Calu3 (cell line): ENCODE results near the gene CAT. TPM values are rescaled to one million over a fixed set of nuclear protein-coding genes. Genes with fewer than 3 reads are reported as not detected.

Experiments used
- BruUV-seq: library from RNA; stranded (reverse); fragments of 400-500 nt; replicated peaks from 2 replicates; lab custom pipeline; 2021; lab: Mats Ljungman, UMichigan
- CTCF ChIA-PET: fragments of 300-600 bp; sonication (Branson Sonifier 250); formaldehyde crosslinking; loops from one replicate; lab custom pipeline; 2022; ENCODE audit warnings: antibody characterized with exemption; lab: Charles Lee
- DNase-seq: peaks from one replicate; pipeline ENCODE4 v3.0.0; 2022
- H3K27ac Mint-ChIP-seq: one replicate; pipeline ENCODE4 v1.8.0; 2022; ENCODE audit warnings: mixed read lengths; ENCODE audit not compliant: unreplicated experiment
- H3K27me3 Mint-ChIP-seq: one replicate; pipeline ENCODE4 v1.8.0; 2022; ENCODE audit warnings: mixed read lengths; ENCODE audit not compliant: unreplicated experiment
- H3K36me3 Mint-ChIP-seq: one replicate; pipeline ENCODE4 v1.8.0; 2022; ENCODE audit warnings: mild to moderate bottlenecking, moderate library complexity, mixed read lengths; ENCODE audit not compliant: insufficient read depth, unreplicated experiment
- H3K4me1 Mint-ChIP-seq: one replicate; pipeline ENCODE4 v1.8.0; 2022; ENCODE audit warnings: mild to moderate bottlenecking, low read depth, mixed read lengths; ENCODE audit not compliant: unreplicated experiment
- H3K4me3 Mint-ChIP-seq: one replicate; pipeline ENCODE4 v1.8.0; 2022; ENCODE audit warnings: mild to moderate bottlenecking, low read depth, moderate library complexity, mixed read lengths; ENCODE audit not compliant: unreplicated experiment
- H3K9me3 Mint-ChIP-seq: one replicate; pipeline ENCODE4 v1.8.0; 2022; ENCODE audit warnings: low read depth, mixed read lengths; ENCODE audit not compliant: unreplicated experiment
- CTCF ChIP-seq: fragments of 200-600 bp; IDR thresholded peaks from one replicate; pipeline ENCODE4 v1.8.0; 2022; ENCODE audit warnings: antibody characterized with exemption; ENCODE audit not compliant: unreplicated experiment
- intact Hi-C: fragments of 100-400 bp; cut with micrococcal nuclease; formaldehyde crosslinking; loops from one replicate; pipeline ENCODE4 v1.10.0; 2022; ENCODE audit not compliant: unreplicated experiment
- total RNA-seq: library from RNA; stranded (reverse); gene quantifications from 2 replicates; pipeline ENCODE4 v1.2.3, GENCODE V29; 2022

The CAT gene
- total RNA-seq, 1 experiment from 2014 or later = 54.5 TPM

GRCh38 chr11:34449013-34449412 is 10.3 kb downstream of the CAT start:
- no peak overlapping the region for H3K4me3 Mint-ChIP-seq
- no TSS peak for BruUV-seq
- H3K27ac Mint-ChIP-seq = no peak overlapping the region
- intact Hi-C loops = no loop called here
- DNase-seq = no peak
- H3K27me3 Mint-ChIP-seq = no peaks in the 10 kb centered on the region
- H3K36me3 Mint-ChIP-seq = peaks cover 5% of the 10 kb centered on the region
- no peaks in the 10 kb centered on the region for H3K4me1 Mint-ChIP-seq
- CTCF ChIA-PET = no interaction called here
- H3K9me3 Mint-ChIP-seq = no peaks in the 10 kb centered on the region
- no peak for TF ChIP-seq CTCF

GRCh38 chr11:34451053-34451452 is 12.3 kb downstream of the CAT start:
- H3K27me3 Mint-ChIP-seq = no peaks in the 10 kb centered on the region
- TF ChIP-seq CTCF = no peak
- H3K9me3 Mint-ChIP-seq = no peaks in the 10 kb centered on the region
- CTCF ChIA-PET = no interaction called here
- H3K27ac Mint-ChIP-seq = no peak overlapping the region
- no TSS peak for BruUV-seq
- no peak overlapping the region for H3K4me3 Mint-ChIP-seq
- peaks cover 5% of the 10 kb centered on the region for H3K36me3 Mint-ChIP-seq
- DNase-seq = no peak
- intact Hi-C loops = no loop called here
- peaks cover 14% of the 10 kb centered on the region for H3K4me1 Mint-ChIP-seq

- Mint-ChIP-seq H3K4me3 (no peak overlapping the region), H3K27me3 (no peaks in the 10 kb centered on the region), H3K4me1 (peaks cover 20% of the 10 kb centered on the region), H3K27ac (no peak overlapping the region), H3K36me3 (peaks cover 5% of the 10 kb centered on the region), H3K9me3 (no peaks in the 10 kb centered on the region)
- CTCF ChIA-PET = interaction anchor here (0.6 kb wide), 1 partner anchor 17 kb away, joined by 5 read pairs; no protein-coding TSS in a partner anchor
- no TSS peak for BruUV-seq
- intact Hi-C loops = no loop called here
- TF ChIP-seq CTCF = no peak
- DNase-seq = no peak
Measured at GRCh38 chr11:34454308-34455032, 15.7 kb downstream of the CAT start.

GRCh38 chr11:34457607-34458006 is 18.9 kb downstream of the CAT start:
- peaks cover 23% of the 10 kb centered on the region for H3K4me1 Mint-ChIP-seq
- intact Hi-C loops = no loop called here
- no peak for DNase-seq
- no peaks in the 10 kb centered on the region for H3K27me3 Mint-ChIP-seq
- H3K36me3 Mint-ChIP-seq = peaks cover 10% of the 10 kb centered on the region
- no peaks in the 10 kb centered on the region for H3K9me3 Mint-ChIP-seq
- no TSS peak for BruUV-seq
- H3K4me3 Mint-ChIP-seq = no peak overlapping the region
- H3K27ac Mint-ChIP-seq = no peak overlapping the region
- CTCF ChIA-PET = no interaction called here
- no peak for TF ChIP-seq CTCF
